SK-N-SH (cell line): ENCODE results near the gene LTBP2. TPM values are rescaled to one million over a fixed set of nuclear protein-coding genes. Genes with fewer than 3 reads are reported as not detected.
A peak's percentile ranks its signal among the peaks of the same experiment; 100 is the strongest.

ENCODE experiments used
- CTCF ChIA-PET: fragments of 300-600, 350-600 bp; formaldehyde crosslinking; extraction: SDS; loops from one replicate; lab custom pipeline; 2021; lab: Yijun Ruan, JAX
- POLR2A ChIA-PET: fragments of 350-600 bp; sonication (Branson Sonifier 250); formaldehyde crosslinking; extraction: SDS; loops from one replicate; lab custom pipeline; 2020; ENCODE audit warnings: antibody characterized with exemption, inconsistent platforms; lab: Yijun Ruan, JAX
- DNase-seq: peaks from one replicate; pipeline ENCODE4 v3.0.0; 2012
- H2AFZ ChIP-seq: fragments of 200-600 bp; sonication (generic); 2 replicates; pipeline ENCODE4 v1.8.1; 2016; ENCODE audit warnings: antibody characterized with exemption, mild to moderate bottlenecking, low read depth
- H3F3A ChIP-seq: fragments of 200-600 bp; sonication (generic); replicated peaks from 2 replicates; pipeline ENCODE3; 2016; ENCODE audit warnings: antibody characterized with exemption, mild to moderate bottlenecking; ENCODE audit not compliant: insufficient read depth
- H3K27ac ChIP-seq, 2 experiments: fragments of 200-500 bp in 1 of 2; fragments of 200-600 bp in 1 of 2; sonication (Bioruptor generic) in 1 of 2; sonication (generic), shearing (Covaris generic) in 1 of 2; 2 replicates each; pipeline versions ENCODE4 v1.5.1 to v1.6.1; 2014 to 2016; ENCODE audit warnings: low read depth in 2 of 2, inconsistent platforms in 1 of 2, low read length in 1 of 2, mild to moderate bottlenecking in 1 of 2, mixed read lengths in 1 of 2
- H3K27me3 ChIP-seq: fragments of 200-600 bp; sonication (generic), shearing (Covaris generic); 2 replicates; pipeline ENCODE4 v1.6.1; 2016; ENCODE audit warnings: mixed run types; ENCODE audit not compliant: insufficient read depth
- H3K36me3 ChIP-seq, 2 experiments: fragments of 200-500 bp in 1 of 2; fragments of 200-600 bp in 1 of 2; sonication (Bioruptor generic) in 1 of 2; sonication (generic) in 1 of 2; replicated peaks in 1 of 2; 2 replicates each; pipeline versions ENCODE3 to v1.5.1; 2014 to 2016; ENCODE audit warnings: low read length in 1 of 2, mild to moderate bottlenecking in 1 of 2; ENCODE audit not compliant: insufficient read depth in 2 of 2, control insufficient read depth in 1 of 2
- H3K4me1 ChIP-seq, 2 experiments: fragments of 200-500 bp in 1 of 2; fragments of 200-600 bp in 1 of 2; sonication (Bioruptor generic) in 1 of 2; sonication (generic), shearing (Covaris generic) in 1 of 2; 2 replicates each; pipeline versions ENCODE4 v1.5.1 to v1.6.1; 2014 to 2016; ENCODE audit warnings: low read depth in 1 of 2, low read length in 1 of 2, mixed run types in 1 of 2; ENCODE audit not compliant: insufficient read depth in 2 of 2, control insufficient read depth in 1 of 2
- H3K4me2 ChIP-seq: fragments of 200-600 bp; sonication (generic), shearing (Covaris generic); 2 replicates; pipeline ENCODE4 v1.6.1; 2017; ENCODE audit warnings: mixed run types
- H3K4me3 ChIP-seq, 2 experiments: fragments of 200-500 bp in 1 of 2; fragments of 200-600 bp in 1 of 2; sonication (Bioruptor generic) in 1 of 2; sonication (generic), shearing (Covaris generic) in 1 of 2; 2 replicates each; pipeline versions ENCODE4 v1.5.1 to v1.8.1; 2014 to 2016; ENCODE audit warnings: low read depth in 2 of 2, inconsistent platforms in 1 of 2, low read length in 1 of 2, mild to moderate bottlenecking in 1 of 2, mixed read lengths in 1 of 2, moderate library complexity in 1 of 2
- H3K79me2 ChIP-seq: fragments of 200-600 bp; sonication (generic); 2 replicates; pipeline ENCODE4 v1.8.1; 2017; ENCODE audit warnings: mild to moderate bottlenecking; ENCODE audit not compliant: insufficient read depth
- H3K9ac ChIP-seq: fragments of 200-600 bp; sonication (generic); 2 replicates; pipeline ENCODE4 v1.6.1; 2017; ENCODE audit warnings: mixed run types
- H3K9me2 ChIP-seq: fragments of 200-600 bp; sonication (generic); 2 replicates; pipeline ENCODE4 v1.6.1; 2017; ENCODE audit warnings: mixed run types
- H3K9me3 ChIP-seq: fragments of 200-600 bp; sonication (generic); 2 replicates; pipeline ENCODE4 v1.6.1; 2017; ENCODE audit warnings: mixed run types, mild to moderate bottlenecking, moderate library complexity
- H4K20me1 ChIP-seq: fragments of 200-600 bp; sonication (generic); 2 replicates; pipeline ENCODE4 v1.6.1; 2017; ENCODE audit warnings: mild to moderate bottlenecking, mixed run types; ENCODE audit not compliant: insufficient read depth
- ELF1 ChIP-seq: IDR thresholded peaks from 2 replicates; pipeline ENCODE4 v1.4.0; 2012
- EP300 ChIP-seq, 2 experiments: IDR thresholded peaks; 2 replicates each; pipeline versions ENCODE4 v1.4.0 to v1.6.1; 2012; ENCODE audit warnings: borderline replicate concordance in 1 of 2, low read depth in 1 of 2, low read length in 1 of 2
- GATA2 ChIP-seq: sonication (generic); formaldehyde crosslinking; IDR thresholded peaks from 2 replicates; pipeline ENCODE4 v1.5.0; 2020; ENCODE audit warnings: mild to moderate bottlenecking, missing genetic modification reagents
- POLR2AphosphoS5 ChIP-seq: IDR thresholded peaks from 2 replicates; pipeline ENCODE4 v1.6.1; 2012; ENCODE audit warnings: low read depth, low read length
- REST ChIP-seq: IDR thresholded peaks from 2 replicates; pipeline ENCODE4 v1.6.1; 2012; ENCODE audit warnings: mild to moderate bottlenecking, low read depth, low read length, moderate library complexity
- YY1 ChIP-seq: IDR thresholded peaks from 2 replicates; pipeline ENCODE4 v1.4.0; 2012; ENCODE audit warnings: low read depth, mild to moderate bottlenecking
- WGBS: methylation state at CpG from one replicate; pipeline ENCODE4 v1.1.6; 2017; ENCODE audit warnings: low lambda C conversion rate; 5-methylcytosine and 5-hydroxymethylcytosine counted together
- polyA plus RNA-seq, 3 experiments: library from polyadenylated mRNA; depleted of rRNA; stranded (reverse); fragments of >200 nt; gene quantifications; 2 replicates each; pipeline ENCODE4 v1.2.3, GENCODE V29; 2012

LTBP2 gene
- polyA plus RNA-seq (2012; rRNA removed) = 34.4 and 58.8 TPM in 2 replicates
- 30.9 and 41.3 TPM in 2 replicates for polyA plus RNA-seq (2012; cell fraction: cytosol; rRNA removed)
- 136 and 138 TPM in 2 replicates for polyA plus RNA-seq (2012; cell fraction: nucleus; rRNA removed)

GRCh38 chr14:74611650-74612349 is at the start of gene LTBP2:
Gene LTBP2, minus strand, starts transcription at chr14:74612237. Its CDS starts 293 bp downstream, at chr14:74611944.
- ChIA-PET CTCF (interaction anchor here (0.6 to 6.4 kb wide), 56 partner anchors 11 to 288 kb away, joined by 3 to 126 read pairs (median 5); partner anchors contain the start of genes ISCA2 and NPC2), POLR2A (interaction anchor here (0.7 kb wide), 1 partner anchor 122 kb away, joined by 3 read pairs; no protein-coding TSS in a partner anchor)
- Histone ChIP-seq H3K27ac (peak within 1 kb of the TSS; percentile 75 to 99), H2AFZ (peak within 1 kb of the TSS; percentile 49; the same call in 1 of the 2 replicates), H3F3A (peaks cover 40% of the 10 kb centered on the region), H3K79me2 (peaks cover 94% of the 10 kb centered on the region), H3K9me3 (no peaks in the 10 kb centered on the region), H3K4me1 (peaks cover 17 to 37% of the 10 kb centered on the region in 2 experiments; a peak in 3 of 4 replicates), H3K36me3 (peaks cover 0 to 14% of the 10 kb centered on the region in 2 experiments), H3K9ac (peak within 1 kb of the TSS; percentile 82), H3K4me3 (peak within 1 kb of the TSS; percentile 68 to 73), H3K4me2 (peak within 1 kb of the TSS; percentile 93), H3K27me3 (no peaks in the 10 kb centered on the region), H3K9me2 (no peaks in the 10 kb centered on the region), H4K20me1 (peaks cover 9% of the 10 kb centered on the region; the same call in 1 of the 2 replicates)
- DNase-seq = peak; percentile 68
- WGBS = 3% methylated on average over 6 of the region's 70 CpGs
- TF ChIP-seq YY1 (no peak), ELF1 (peak; percentile 10; the same call in 1 of the 2 replicates), GATA2 (CRISPR knock-in tag) (no peak), POLR2AphosphoS5 (peak; percentile 25)

GRCh38 chr14:74660863-74661262 is 48.8 kb upstream of the LTBP2 start:
- no peaks in the 10 kb centered on the region for H3K9me3 ChIP-seq
- H3K9ac ChIP-seq = no peak overlapping the region
- H2AFZ ChIP-seq = no peak overlapping the region
- no peaks in the 10 kb centered on the region for H3K9me2 ChIP-seq
- H3K36me3 ChIP-seq = peaks cover 49 to 74% of the 10 kb centered on the region in 2 experiments
- H3K79me2 ChIP-seq = no peaks in the 10 kb centered on the region
- no peaks in the 10 kb centered on the region for H4K20me1 ChIP-seq
- H3K4me2 ChIP-seq = no peak overlapping the region
- H3K27me3 ChIP-seq = no peaks in the 10 kb centered on the region
- peak overlapping the region in 1 of 2 experiments; percentile 73; a peak in 1 of 4 replicates for H3K27ac ChIP-seq
- POLR2A ChIA-PET = no interaction called here
- TF ChIP-seq EP300 (IDR thresholded peaks at IDR 0.05; ENCODE audit: borderline replicate concordance in 1 of 2, low read depth in 1 of 2, low read length in 1 of 2) (no peak), REST (peak; percentile 92)
- DNase-seq = no peak
- no peak overlapping the region for H3K4me3 ChIP-seq
- H3K4me1 ChIP-seq = peaks cover 2 to 31% of the 10 kb centered on the region in 2 experiments; a peak in 2 of 4 replicates
- WGBS = 98% methylated on average over 5 of the region's 5 CpGs
- CTCF ChIA-PET = no interaction called here
- peaks cover 49% of the 10 kb centered on the region for H3F3A ChIP-seq
